H1 (cell line): ENCODE measurements around the gene SLC8A1. TPM values are rescaled to one million over a fixed set of nuclear protein-coding genes. Genes with fewer than 3 reads are reported as not detected.

Source experiments
- CTCF ChIA-PET: fragments of 300-600 bp; sonication (Branson Sonifier 250); formaldehyde crosslinking; loops from one replicate; lab custom pipeline; 2021; ENCODE audit not compliant: partially characterized antibody; lab: Charles Lee
- POLR2A ChIA-PET: fragments of 300-600 bp; sonication (Branson Sonifier 250); formaldehyde crosslinking; loops from one replicate; lab custom pipeline; 2021; ENCODE audit warnings: inconsistent platforms; ENCODE audit not compliant: partially characterized antibody; lab: Charles Lee
- DNase-seq, 2 experiments: peaks; one replicate each; pipeline versions ENCODE4 v3.0.0 to v3.0.0-alpha.2; 2010 to 2022; ENCODE audit warnings: low spot score in 2 of 2, low read depth in 1 of 2, mixed read lengths in 1 of 2
- FAIRE-seq: peaks from 2 replicates; lab custom pipeline; 2011; peaks lifted over from hg19 to GRCh38; lab: Jason Lieb, UNC
- H2AFZ ChIP-seq: 2 replicates; pipeline ENCODE4 v1.8.1; 2012; ENCODE audit warnings: low read length, inconsistent platforms
- H2AK5ac ChIP-seq: 2 replicates; pipeline ENCODE4 v1.6.1; 2013; ENCODE audit warnings: low read depth, low read length
- H2BK120ac ChIP-seq: replicated peaks from 2 replicates; pipeline ENCODE3; 2013; ENCODE audit warnings: low read depth, low read length, inconsistent platforms
- H2BK12ac ChIP-seq: 2 replicates; pipeline ENCODE4 v1.6.1; 2013; ENCODE audit warnings: low read depth, low read length
- H2BK15ac ChIP-seq: 2 replicates; pipeline ENCODE4 v1.6.1; 2013; ENCODE audit warnings: low read length
- H2BK20ac ChIP-seq: 2 replicates; pipeline ENCODE4 v1.6.1; 2013; ENCODE audit warnings: low read length
- H2BK5ac ChIP-seq: 2 replicates; pipeline ENCODE4 v1.6.1; 2013; ENCODE audit warnings: low read depth, low read length
- H3K14ac ChIP-seq: 2 replicates; pipeline ENCODE4 v1.6.1; 2013; ENCODE audit warnings: inconsistent platforms; ENCODE audit not compliant: insufficient read length
- H3K18ac ChIP-seq: 2 replicates; pipeline ENCODE4 v1.6.1; 2013; ENCODE audit warnings: low read length; ENCODE audit errors: extremely low read depth
- H3K23ac ChIP-seq: 2 replicates; pipeline ENCODE4 v1.6.1; 2013; ENCODE audit warnings: inconsistent platforms; ENCODE audit not compliant: insufficient read length
- H3K23me2 ChIP-seq: 2 replicates; pipeline ENCODE4 v1.6.1; 2013; ENCODE audit warnings: low read depth, low read length
- H3K27ac ChIP-seq: 2 replicates; pipeline ENCODE4 v1.6.1; 2011; ENCODE audit warnings: low read depth, low read length, inconsistent platforms
- H3K27me3 ChIP-seq, 4 experiments: replicated peaks in 1 of 4; 1 replicate in 1 of 4; 2 replicates in 3 of 4; pipeline versions ENCODE4 v1.6.1 to v1.8.1; 2011 to 2013; ENCODE audit warnings: low read length in 3 of 4, mild to moderate bottlenecking in 3 of 4, inconsistent platforms in 2 of 4, mixed read lengths in 2 of 4, moderate library complexity in 1 of 4; ENCODE audit not compliant: control insufficient read depth in 3 of 4, insufficient read depth in 3 of 4; ENCODE audit errors: extremely low read depth in 1 of 4
- H3K36me3 ChIP-seq, 4 experiments: 2 replicates each; pipeline versions ENCODE4 v1.6.1 to v1.8.1; 2011 to 2013; ENCODE audit warnings: mild to moderate bottlenecking in 4 of 4, low read length in 3 of 4, moderate library complexity in 2 of 4, control low read depth in 1 of 4, inconsistent platforms in 1 of 4; ENCODE audit not compliant: insufficient read depth in 4 of 4, control insufficient read depth in 2 of 4
- H3K4ac ChIP-seq: replicated peaks from 2 replicates; pipeline ENCODE3; 2013; ENCODE audit warnings: low read length, low read depth, mixed read lengths, inconsistent platforms; ENCODE audit not compliant: insufficient read length
- H3K4me1 ChIP-seq, 4 experiments: replicated peaks in 1 of 4; 1 replicate in 1 of 4; 2 replicates in 3 of 4; pipeline versions ENCODE4 v1.6.1 to v1.8.1; 2011 to 2013; ENCODE audit warnings: low read length in 3 of 4, inconsistent platforms in 2 of 4, mixed read lengths in 1 of 4; ENCODE audit not compliant: insufficient read depth in 4 of 4, control insufficient read depth in 3 of 4
- H3K4me2 ChIP-seq, 2 experiments: 2 replicates each; pipeline versions ENCODE4 v1.6.1 to v1.8.1; 2011 to 2013; ENCODE audit warnings: low read depth in 2 of 2, low read length in 2 of 2, control low read depth in 1 of 2, inconsistent platforms in 1 of 2, mild to moderate bottlenecking in 1 of 2; ENCODE audit not compliant: insufficient read depth in 1 of 2
- H3K4me3 ChIP-seq, 4 experiments: fragments of 200-600, 300-600 bp in 1 of 4; sonication (generic), shearing (Covaris generic), sonication (Bioruptor Twin) in 1 of 4; 2 replicates each; pipeline versions ENCODE4 v1.5.1 to v1.8.1; 2011 to 2016; ENCODE audit warnings: low read length in 4 of 4, low read depth in 3 of 4, control low read depth in 2 of 4, inconsistent platforms in 2 of 4, mild to moderate bottlenecking in 2 of 4, mixed read lengths in 1 of 4, moderate library complexity in 1 of 4; ENCODE audit not compliant: insufficient read depth in 2 of 4; ENCODE audit errors: extremely low read depth in 1 of 4
- H3K56ac ChIP-seq: replicated peaks from 2 replicates; pipeline ENCODE3; 2013; ENCODE audit warnings: low read depth, mild to moderate bottlenecking, mixed read lengths, low read length, inconsistent platforms; ENCODE audit not compliant: insufficient read length
- H3K79me1 ChIP-seq: 2 replicates; pipeline ENCODE4 v1.6.1; 2013; ENCODE audit warnings: low read depth, low read length, control low read depth
- H3K79me2 ChIP-seq, 2 experiments: 2 replicates each; pipeline versions ENCODE4 v1.6.1 to v1.8.1; 2012 to 2013; ENCODE audit warnings: low read length in 2 of 2, mild to moderate bottlenecking in 2 of 2, inconsistent platforms in 1 of 2; ENCODE audit not compliant: insufficient read depth in 2 of 2, control insufficient read depth in 1 of 2
- H3K9ac ChIP-seq, 4 experiments: replicated peaks in 1 of 4; 1 replicate in 1 of 4; 2 replicates in 3 of 4; pipeline versions ENCODE4 v1.6.1 to v1.8.1; 2011 to 2013; ENCODE audit warnings: low read depth in 3 of 4, low read length in 3 of 4, control low read depth in 2 of 4, mild to moderate bottlenecking in 2 of 4, moderate library complexity in 2 of 4, inconsistent platforms in 1 of 4; ENCODE audit errors: extremely low read depth in 1 of 4
- H3K9me3 ChIP-seq, 2 experiments: 2 replicates each; pipeline versions ENCODE4 v1.6.1 to v1.8.1; 2012 to 2013; ENCODE audit warnings: mild to moderate bottlenecking in 2 of 2, moderate library complexity in 2 of 2, control low read depth in 1 of 2, inconsistent platforms in 1 of 2, low read depth in 1 of 2, low read length in 1 of 2, mixed read lengths in 1 of 2; ENCODE audit not compliant: insufficient read depth in 2 of 2
- H4K20me1 ChIP-seq, 2 experiments: replicated peaks in 1 of 2; 2 replicates each; pipeline versions ENCODE3 to v1.8.1; 2011 to 2013; ENCODE audit warnings: inconsistent platforms in 2 of 2, low read length in 2 of 2, mild to moderate bottlenecking in 1 of 2; ENCODE audit not compliant: insufficient read depth in 2 of 2, control insufficient read depth in 1 of 2
- H4K5ac ChIP-seq: 2 replicates; pipeline ENCODE4 v1.6.1; 2013; ENCODE audit warnings: low read length, low read depth, mixed read lengths, inconsistent platforms; ENCODE audit not compliant: insufficient read length
- H4K8ac ChIP-seq: 2 replicates; pipeline ENCODE4 v1.8.0; 2013; ENCODE audit warnings: mild to moderate bottlenecking, moderate library complexity, low read length, inconsistent platforms; ENCODE audit not compliant: insufficient read depth; ENCODE audit errors: extremely low read depth
- H4K91ac ChIP-seq: replicated peaks from 2 replicates; pipeline ENCODE3; 2013; ENCODE audit warnings: low read length, mixed read lengths, inconsistent platforms; ENCODE audit not compliant: insufficient read length
- ASH2L ChIP-seq: fragments of 200-600, 300-600 bp; sonication (generic); IDR thresholded peaks from one replicate; pipeline ENCODE4 v1.7.1; 2017; ENCODE audit warnings: low read length
- CBX8 ChIP-seq: fragments of 300-800, 300-1000 bp; sonication (generic); IDR thresholded peaks from 2 replicates; pipeline ENCODE4 v1.7.1; 2016; ENCODE audit warnings: low read depth, low read length, borderline replicate concordance
- CHD1 ChIP-seq: IDR thresholded peaks from 2 replicates; pipeline ENCODE4 v1.6.1; 2012; ENCODE audit warnings: low read depth, low read length, improper control_type of control experiment
- EZH2 ChIP-seq: fragments of 200-600 bp; sonication (generic); IDR thresholded peaks from 2 replicates; pipeline ENCODE4 v1.7.1; 2012; ENCODE audit warnings: low read depth, mild to moderate bottlenecking, moderate library complexity, low read length, inconsistent platforms; ENCODE audit not compliant: severe bottlenecking
- HDAC2 ChIP-seq, 2 experiments: fragments of 300-600 bp in 1 of 2; sonication (generic) in 1 of 2; IDR thresholded peaks; 2 replicates each; pipeline ENCODE4 v1.6.1; 2011 to 2012; ENCODE audit warnings: low read depth in 2 of 2, low read length in 2 of 2, mild to moderate bottlenecking in 2 of 2, moderate library complexity in 2 of 2, borderline replicate concordance in 1 of 2, inconsistent platforms in 1 of 2
- HDAC6 ChIP-seq: IDR thresholded peaks from one replicate; pipeline ENCODE4 v1.7.1; 2012; ENCODE audit warnings: low read depth, mild to moderate bottlenecking, inconsistent platforms, low read length, moderate library complexity
- JUN ChIP-seq: IDR thresholded peaks from 2 replicates; pipeline ENCODE4 v1.6.1; 2011; ENCODE audit warnings: low read depth, mild to moderate bottlenecking, improper control_type of control experiment, low read length
- POLR2A ChIP-seq, 2 experiments: IDR thresholded peaks; 1 replicate in 1 of 2; 2 replicates in 1 of 2; pipeline ENCODE4 v1.6.1; 2011; ENCODE audit warnings: low read depth in 2 of 2, low read length in 2 of 2, mild to moderate bottlenecking in 2 of 2; ENCODE audit errors: control extremely low read depth in 1 of 2
- POLR2AphosphoS5 ChIP-seq: IDR thresholded peaks from 2 replicates; pipeline ENCODE4 v1.6.1; 2011; ENCODE audit warnings: low read depth, low read length
- SAP30 ChIP-seq: fragments of 300-600 bp; sonication (generic); IDR thresholded peaks from 2 replicates; pipeline ENCODE4 v1.7.1; 2012; ENCODE audit warnings: low read length, moderate library complexity, mild to moderate bottlenecking, inconsistent platforms; ENCODE audit not compliant: insufficient read depth, insufficient replicate concordance
- SP1 ChIP-seq: IDR thresholded peaks from 2 replicates; pipeline ENCODE4 v1.6.1; 2011; ENCODE audit warnings: low read depth, low read length
- SP2 ChIP-seq: IDR thresholded peaks from 2 replicates; pipeline ENCODE4 v1.6.1; 2012; ENCODE audit warnings: mild to moderate bottlenecking, low read length, inconsistent platforms
- SUZ12 ChIP-seq: fragments of 200-600 bp; sonication (generic); IDR thresholded peaks from 2 replicates; pipeline ENCODE4 v1.6.1; 2012; ENCODE audit warnings: mild to moderate bottlenecking, inconsistent platforms, low read length, moderate library complexity, mixed read lengths
- USF2 ChIP-seq: IDR thresholded peaks from 2 replicates; pipeline ENCODE4 v1.6.1; 2011; ENCODE audit warnings: low read length, improper control_type of control experiment
- WGBS, 2 experiments: shearing (Covaris generic) in 1 of 2; methylation state at CpG; one replicate each; pipeline versions ENCODE4 v1.1.6 to v1.1.7; 2013 to 2015; ENCODE audit warnings: low lambda C conversion rate in 2 of 2, mixed read lengths in 2 of 2, inconsistent platforms in 1 of 2, low coverage in 1 of 2, missing lambda C conversion rate in 1 of 2; ENCODE audit not compliant: insufficient replicate concordance in 2 of 2, insufficient coverage in 1 of 2, insufficient read length in 1 of 2; ENCODE audit errors: extremely low coverage in 1 of 2, missing lambda C conversion rate in 1 of 2; 5-methylcytosine and 5-hydroxymethylcytosine counted together
- polyA plus RNA-seq, 7 experiments: library from polyadenylated mRNA; depleted of rRNA in 3 of 7; stranded (reverse) in 5 of 7; unstranded in 2 of 7; fragments of >200 nt in 5 of 7; fragments of 200-250 nt in 2 of 7; gene quantifications; 1 replicate in 5 of 7; 2 replicates in 1 of 7; 4 replicates in 1 of 7; pipeline versions ENCODE4 v1.2.1 to v1.2.3, GENCODE V29; 2011 to 2013; ENCODE audit warnings: missing spikeins in 2 of 7, mixed read lengths in 2 of 7
- total RNA-seq: library from RNA; stranded (reverse); fragmentation: NEBNext Ultra II Directional; extraction: Animal tissue kit (Norgen Biotek cat#: 25700); gene quantifications from 2 replicates; pipeline ENCODE4 v1.2.1, GENCODE V29; 2021

The SLC8A1 gene
- total and polyA plus RNA-seq, 2 of the 8 experiments (the other 6 are each of a cell fraction or from before 2014, with no cell fraction given), result 0.68 to 3.6 TPM

GRCh38 chr2:40165509-40165844 is 286.4 kb downstream of the SLC8A1 start:
- no peak overlapping the region for H2BK5ac ChIP-seq
- H3K18ac ChIP-seq, result no peak overlapping the region
- H3K4me1 ChIP-seq, result peaks cover 0 to 2% (median 0%) of the 10 kb centered on the region in 4 experiments; a peak in 1 of 7 replicates
- no peaks in the 10 kb centered on the region for H3K79me2 ChIP-seq
- H3K79me1 ChIP-seq, result no peaks in the 10 kb centered on the region
- no peak overlapping the region for H2AK5ac ChIP-seq
- 0 out of 2 replicates have a peak overlapping the region, but pooled peaks have one; percentile 30 for H2AFZ ChIP-seq
- no peak overlapping the region for H3K4me3 ChIP-seq
- no peak overlapping the region for H2BK20ac ChIP-seq
- H3K36me3 ChIP-seq, result no peaks in the 10 kb centered on the region
- CTCF ChIA-PET, result no interaction called here
- H3K56ac ChIP-seq, result no peak overlapping the region
- 89% methylated on average over 4 of the region's 4 CpGs; no CpG with 5 or more reads in 1 of the 2 experiments for WGBS, 2 experiments
- POLR2A ChIA-PET, result no interaction called here
- no peaks in the 10 kb centered on the region for H3K27me3 ChIP-seq
- no peak overlapping the region for H3K9ac ChIP-seq
- H4K20me1 ChIP-seq, result no peaks in the 10 kb centered on the region
- H2BK15ac ChIP-seq, result no peak overlapping the region
- no peak overlapping the region for H3K27ac ChIP-seq
- no peak overlapping the region for H3K4ac ChIP-seq
- no peak overlapping the region for H2BK12ac ChIP-seq
- H3K23me2 ChIP-seq, result no peaks in the 10 kb centered on the region
- no peak overlapping the region for H4K91ac ChIP-seq
- H3K14ac ChIP-seq, result no peak overlapping the region
- H2BK120ac ChIP-seq, result no peak overlapping the region
- DNase-seq (no peak), FAIRE-seq (no peak)
- H4K5ac ChIP-seq, result no peak overlapping the region
- H3K4me2 ChIP-seq, result no peak overlapping the region
- no peaks in the 10 kb centered on the region for H3K9me3 ChIP-seq
- no peak overlapping the region for H3K23ac ChIP-seq
- no peak overlapping the region for H4K8ac ChIP-seq
- no peak for TF ChIP-seq EZH2
- TF ChIP-seq SUZ12, result no peak
- no peak for TF ChIP-seq SAP30
- TF ChIP-seq HDAC6, result no peak
- no peak for TF ChIP-seq SP1
- no peak for TF ChIP-seq POLR2A (IDR thresholded peaks at IDR 0.05; ENCODE audit: control extremely low read depth in 1 of 2, low read depth in 2 of 2, low read length in 2 of 2)
- no peak for TF ChIP-seq USF2
- no peak for TF ChIP-seq HDAC2 (IDR thresholded peaks at IDR 0.05; ENCODE audit: borderline replicate concordance in 1 of 2, low read depth in 2 of 2, low read length in 2 of 2)
- no peak for TF ChIP-seq JUN
- no peak for TF ChIP-seq SP2
- TF ChIP-seq POLR2AphosphoS5, result no peak
- no peak for TF ChIP-seq CBX8
- no peak for TF ChIP-seq ASH2L
- no peak for TF ChIP-seq CHD1
